C4-2B (cell line): Measurements from ENCODE around the gene PARVB.

Source experiments
- ZFX ChIP-seq: fragments of 450-650 bp; IDR thresholded peaks from 2 replicates; pipeline ENCODE4 v1.6.1; 2017
- TF ChIP-seq, protein P1 (sequence below): fragments of 450-650 bp; conservative IDR thresholded peaks from 2 replicates; pipeline ENCODE4 v1.5.1; 2017; ENCODE audit warnings: mild to moderate bottlenecking

DNA sequence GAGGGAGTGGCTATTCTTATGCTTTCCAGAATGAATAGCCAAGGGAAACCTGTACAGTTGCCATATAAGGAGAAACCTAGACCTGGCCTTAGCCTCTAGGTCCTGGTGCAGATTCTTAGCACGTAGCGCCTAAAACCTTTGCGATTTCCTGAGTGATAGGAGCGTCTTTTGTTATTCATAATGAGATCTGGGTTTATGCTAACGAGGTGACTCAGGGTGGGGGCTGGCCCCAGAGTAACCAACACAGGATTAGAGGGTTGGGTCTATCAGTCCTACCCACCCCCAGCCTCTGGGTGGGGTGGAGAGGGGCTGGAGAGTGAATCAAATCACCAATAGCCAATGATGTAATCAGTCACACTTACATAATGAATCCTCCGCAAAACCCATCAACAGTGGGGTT is 83.2 kb downstream of the PARVB start:
- TF ChIP-seq, protein P1, sequence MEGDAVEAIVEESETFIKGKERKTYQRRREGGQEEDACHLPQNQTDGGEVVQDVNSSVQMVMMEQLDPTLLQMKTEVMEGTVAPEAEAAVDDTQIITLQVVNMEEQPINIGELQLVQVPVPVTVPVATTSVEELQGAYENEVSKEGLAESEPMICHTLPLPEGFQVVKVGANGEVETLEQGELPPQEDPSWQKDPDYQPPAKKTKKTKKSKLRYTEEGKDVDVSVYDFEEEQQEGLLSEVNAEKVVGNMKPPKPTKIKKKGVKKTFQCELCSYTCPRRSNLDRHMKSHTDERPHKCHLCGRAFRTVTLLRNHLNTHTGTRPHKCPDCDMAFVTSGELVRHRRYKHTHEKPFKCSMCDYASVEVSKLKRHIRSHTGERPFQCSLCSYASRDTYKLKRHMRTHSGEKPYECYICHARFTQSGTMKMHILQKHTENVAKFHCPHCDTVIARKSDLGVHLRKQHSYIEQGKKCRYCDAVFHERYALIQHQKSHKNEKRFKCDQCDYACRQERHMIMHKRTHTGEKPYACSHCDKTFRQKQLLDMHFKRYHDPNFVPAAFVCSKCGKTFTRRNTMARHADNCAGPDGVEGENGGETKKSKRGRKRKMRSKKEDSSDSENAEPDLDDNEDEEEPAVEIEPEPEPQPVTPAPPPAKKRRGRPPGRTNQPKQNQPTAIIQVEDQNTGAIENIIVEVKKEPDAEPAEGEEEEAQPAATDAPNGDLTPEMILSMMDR: no peak
- no peak for TF ChIP-seq ZFX
